ENCODE data around the gene GJD2. TPM values are rescaled to one million over a fixed set of nuclear protein-coding genes. Genes with fewer than 3 reads are reported as not detected.

GJD2 gene
- polyA plus RNA-seq, 1 of the 3 experiments (the other 2 are of a cell fraction): not detected

GRCh38 chr15:34718681-34719665 is 35.8 kb downstream of the GJD2 start:
- DNase-seq: peak; percentile 14
- Histone ChIP-seq H2AFZ (ENCODE audit: low read depth) (peak overlapping the region; percentile 6; the same call in 1 of the 2 replicates), H3K9ac (no peak overlapping the region), H3K79me2 (ENCODE audit: insufficient read depth) (no peaks in the 10 kb centered on the region), H3K27me3 (ENCODE audit: insufficient read depth) (no peaks in the 10 kb centered on the region), H3K4me1 (ENCODE audit: control insufficient read depth in 1 of 2, insufficient read depth in 2 of 2, low read depth in 1 of 2, low read length in 1 of 2) (peaks cover 10 to 17% of the 10 kb centered on the region in 2 experiments; a peak in 3 of 4 replicates), H3K9me3 (no peaks in the 10 kb centered on the region), H3F3A (replicated peaks; ENCODE audit: insufficient read depth) (peaks cover 13% of the 10 kb centered on the region), H3K4me2 (0 out of 2 replicates have a peak overlapping the region, but pooled peaks have one; percentile 8), H3K27ac (ENCODE audit: low read depth in 2 of 2, low read length in 1 of 2) (no peak overlapping the region), H3K4me3 (ENCODE audit: low read depth in 2 of 2, low read length in 1 of 2) (no peak overlapping the region), H3K9me2 (no peaks in the 10 kb centered on the region), H3K36me3 (replicated peaks in 1 of 2; ENCODE audit: control insufficient read depth in 1 of 2, insufficient read depth in 2 of 2, low read length in 1 of 2) (no peaks in the 10 kb centered on the region), H4K20me1 (ENCODE audit: insufficient read depth) (no peaks in the 10 kb centered on the region)
- CTCF ChIA-PET: interaction anchor here (1.3 to 2.8 kb wide), 2 partner anchors 10 to 13 kb away, joined by 4 to 32 read pairs; no protein-coding TSS in a partner anchor
- no peak for TF ChIP-seq USF1 (IDR thresholded peaks at IDR 0.05; ENCODE audit: borderline replicate concordance, low read depth)
- WGBS (ENCODE audit: low lambda C conversion rate): 97% methylated on average over 1 of the region's 1 CpG
- POLR2A ChIA-PET: no interaction called here

- POLR2A ChIA-PET: no interaction called here
Observed at GRCh38 chr15:34717729-34718128, 37.1 kb downstream of the GJD2 start.

GRCh38 chr15:34716111-34716510 is 38.7 kb downstream of the GJD2 start:
- Histone ChIP-seq H2AFZ (ENCODE audit: low read depth) (no peak overlapping the region), H3K4me1 (ENCODE audit: control insufficient read depth in 1 of 2, insufficient read depth in 2 of 2, low read depth in 1 of 2, low read length in 1 of 2) (peaks cover 0 to 12% of the 10 kb centered on the region in 2 experiments; a peak in 2 of 4 replicates), H3K27ac (ENCODE audit: low read depth in 2 of 2, low read length in 1 of 2) (no peak overlapping the region), H3K9me3 (no peaks in the 10 kb centered on the region), H3F3A (replicated peaks; ENCODE audit: insufficient read depth) (no peaks in the 10 kb centered on the region), H3K9me2 (no peaks in the 10 kb centered on the region), H3K27me3 (ENCODE audit: insufficient read depth) (no peaks in the 10 kb centered on the region), H3K79me2 (ENCODE audit: insufficient read depth) (no peaks in the 10 kb centered on the region), H3K4me3 (ENCODE audit: low read depth in 2 of 2, low read length in 1 of 2) (no peak overlapping the region), H3K4me2 (no peak overlapping the region), H4K20me1 (ENCODE audit: insufficient read depth) (no peaks in the 10 kb centered on the region), H3K36me3 (replicated peaks in 1 of 2; ENCODE audit: control insufficient read depth in 1 of 2, insufficient read depth in 2 of 2, low read length in 1 of 2) (no peaks in the 10 kb centered on the region), H3K9ac (no peak overlapping the region)
- DNase-seq: no peak
- WGBS (ENCODE audit: low lambda C conversion rate): 69% methylated on average over 9 of the region's 9 CpGs
- ChIA-PET CTCF (no interaction called here), POLR2A (no interaction called here)
- no peak for TF ChIP-seq FOXJ3 (CRISPR knock-in tag; IDR thresholded peaks at IDR 0.05)
- no peak for TF ChIP-seq RFX5 (IDR thresholded peaks at IDR 0.05; ENCODE audit: low read length)
- no peak for TF ChIP-seq GATA2 (CRISPR knock-in tag; IDR thresholded peaks at IDR 0.05)
- no peak for TF ChIP-seq SIN3A (IDR thresholded peaks at IDR 0.05; ENCODE audit: borderline replicate concordance, low read depth, low read length)
- no peak for TF ChIP-seq REST (IDR thresholded peaks at IDR 0.05; ENCODE audit: low read depth, low read length)
- no peak for TF ChIP-seq MAX (IDR thresholded peaks at IDR 0.05; ENCODE audit: low read depth)
- TF ChIP-seq CHD2 (IDR thresholded peaks at IDR 0.05; ENCODE audit: low read length, partially characterized antibody): no peak
- TF ChIP-seq USF1 (IDR thresholded peaks at IDR 0.05; ENCODE audit: borderline replicate concordance, low read depth): no peak

More at GRCh38 chr15:34717729-34718128, 37.1 kb downstream of the GJD2 start:
- no peaks in the 10 kb centered on the region for H3K36me3 ChIP-seq (replicated peaks in 1 of 2; ENCODE audit: control insufficient read depth in 1 of 2, insufficient read depth in 2 of 2, low read length in 1 of 2)
- no peaks in the 10 kb centered on the region for H3K9me3 ChIP-seq
- no peak overlapping the region for H2AFZ ChIP-seq (ENCODE audit: low read depth)
- H3K27ac ChIP-seq (ENCODE audit: low read depth in 2 of 2, low read length in 1 of 2): no peak overlapping the region
- no peaks in the 10 kb centered on the region for H3K9me2 ChIP-seq
- H3K27me3 ChIP-seq (ENCODE audit: insufficient read depth): no peaks in the 10 kb centered on the region
- DNase-seq: no peak
- no peak overlapping the region for H3K9ac ChIP-seq
- H3F3A ChIP-seq (replicated peaks; ENCODE audit: insufficient read depth): peaks cover 8% of the 10 kb centered on the region
- H4K20me1 ChIP-seq (ENCODE audit: insufficient read depth): no peaks in the 10 kb centered on the region
- TF ChIP-seq FOXM1 (IDR thresholded peaks at IDR 0.05; ENCODE audit: low read depth): no peak
- TF ChIP-seq JUND (IDR thresholded peaks at IDR 0.05): no peak
- TF ChIP-seq IRF3 (IDR thresholded peaks at IDR 0.05; ENCODE audit: low read depth, low read length): no peak
- H3K4me3 ChIP-seq (ENCODE audit: low read depth in 2 of 2, low read length in 1 of 2): no peak overlapping the region
- WGBS (ENCODE audit: low lambda C conversion rate): 80% methylated on average over 2 of the region's 2 CpGs
- H3K79me2 ChIP-seq (ENCODE audit: insufficient read depth): no peaks in the 10 kb centered on the region
- H3K4me2 ChIP-seq: no peak overlapping the region
- peaks cover 10 to 17% of the 10 kb centered on the region in 2 experiments; a peak in 3 of 4 replicates for H3K4me1 ChIP-seq (ENCODE audit: control insufficient read depth in 1 of 2, insufficient read depth in 2 of 2, low read depth in 1 of 2, low read length in 1 of 2)
- CTCF ChIA-PET: interaction anchor here (0.8 to 2.8 kb wide), 4 partner anchors 9 to 203 kb away, joined by 3 to 32 read pairs (median 4); no protein-coding TSS in a partner anchor
